Retinal pigment epithelial cell (primary cell): Measurements from ENCODE around the gene NOXO1.
"Not testable (repeated sequence)": the region's sequence is repeated elsewhere in the genome, so short reads cannot be mapped to it uniquely, and the experiment has no call there.

Experiments
- DNase-seq: peaks from one replicate; pipeline ENCODE4 v3.0.0-alpha.2; 2010; ENCODE audit warnings: low read depth
- H3K4me3 ChIP-seq: 2 replicates; pipeline ENCODE4 v1.5.1; 2011; ENCODE audit warnings: mild to moderate bottlenecking, low read length, control low read depth, moderate library complexity
- CTCF ChIP-seq: conservative IDR thresholded peaks from 2 replicates; pipeline ENCODE4 v1.5.1; 2011; ENCODE audit warnings: low read depth, low read length, control low read depth, inconsistent platforms

NOXO1 gene

GRCh38 chr16:1961651-1962067 lies 19.6 kb downstream of the NOXO1 start:
- no peak overlapping the region for H3K4me3 ChIP-seq
- DNase-seq = no peak
- no peak for TF ChIP-seq CTCF

- H3K4me3 ChIP-seq = peak overlapping the region; percentile 85
- TF ChIP-seq CTCF = no peak
- DNase-seq = no peak
Observed at GRCh38 chr16:1960665-1961630, 20.3 kb downstream of the NOXO1 start.

- peak within 1 kb of the TSS; percentile 85 for H3K4me3 ChIP-seq
- DNase-seq = peak; percentile 64
Observed at GRCh38 chr16:1959269-1960039, 21.8 kb downstream of the NOXO1 start, which contains the start of gene NDUFB10. TSS of gene NDUFB10 (plus strand) at chr16:1959538. CDS start at chr16:1959625, 87 bp downstream.

GRCh38 chr16:1958715-1959268 lies 22.5 kb downstream of the NOXO1 start:
- peak overlapping the region; percentile 21 for H3K4me3 ChIP-seq
- DNase-seq = no peak
- TF ChIP-seq CTCF = no peak

More at GRCh38 chr16:1959269-1960039, 21.8 kb downstream of the NOXO1 start, which contains the start of gene NDUFB10:
- TF ChIP-seq CTCF = peak; percentile 60

- DNase-seq, H3K4me3 ChIP-seq: not testable (repeated sequence)
Observed at GRCh38 chr16:1958143-1958491, 23.2 kb downstream of the NOXO1 start.

- not testable (repeated sequence) for DNase-seq, H3K4me3 ChIP-seq
Observed at GRCh38 chr16:1957434-1958142, 23.7 kb downstream of the NOXO1 start.

- DNase-seq = no peak
- no peak for TF ChIP-seq CTCF
- no peak overlapping the region for H3K4me3 ChIP-seq
Observed at GRCh38 chr16:1953734-1954133, 27.5 kb downstream of the NOXO1 start.
